ENCODE measurements around the gene IQSEC3. TPM values are rescaled to one million over a fixed set of nuclear protein-coding genes. Genes with fewer than 3 reads are reported as not detected.

Gene IQSEC3
- total and polyA plus RNA-seq, 2 donors from 2014 or later: 1.4 to 6.9 TPM

DNA sequence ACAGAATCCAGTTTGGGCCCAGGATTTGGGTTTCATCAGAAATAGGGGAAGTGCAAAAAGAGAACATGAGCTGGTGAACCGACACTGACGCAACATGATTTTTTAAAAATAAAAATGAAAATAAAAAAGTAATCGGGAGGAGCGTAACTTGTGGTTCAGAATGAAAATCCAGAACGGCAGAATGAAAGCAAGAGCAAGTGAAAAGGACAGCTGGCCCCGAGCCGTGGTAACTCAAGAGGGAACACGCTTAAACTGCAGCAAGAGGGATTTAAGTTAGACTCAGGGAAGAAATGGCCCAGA, 145.8 kb downstream of the IQSEC3 start:
- Histone ChIP-seq H3K27ac (ENCODE audit: low read depth in 2 of 2, low read length in 2 of 2) (peak overlapping the region; percentile 82 to 87), H3K4me3 (ENCODE audit: low read length in 3 of 3) (peak overlapping the region in 2 of 3 donors; percentile 25 to 41), H3K27me3 (ENCODE audit: control insufficient read depth, insufficient read depth, low read length) (no peaks in the 10 kb centered on the region), H3K36me3 (ENCODE audit: control insufficient read depth in 2 of 3, insufficient read depth in 3 of 3, low read length in 3 of 3) (no peaks in the 10 kb centered on the region), H3K9ac (ENCODE audit: low read length in 3 of 3) (peak overlapping the region in 1 of 3 donors; percentile 41), H3K9me3 (ENCODE audit: control insufficient read depth in 2 of 3, insufficient read depth in 1 of 3, low read length in 3 of 3) (no peaks in the 10 kb centered on the region), H3K4me1 (ENCODE audit: control insufficient read depth in 2 of 3, insufficient read depth in 2 of 3, low read depth in 1 of 3, low read length in 3 of 3) (peaks cover 0 to 57% (median 54%) of the 10 kb centered on the region in 3 donors)
- FAIRE-seq (no peak), DNase-seq (no peak)
- TF ChIP-seq CTCF (IDR thresholded peaks at IDR 0.05; ENCODE audit: borderline replicate concordance, extremely low read depth, insufficient read depth): no peak
- intact Hi-C loops (cut with DNase I): no loop called here

- Histone ChIP-seq H3K4me3 (ENCODE audit: low read length in 3 of 3) (peak overlapping the region; percentile 8 to 41 (median 25)), H3K27me3 (ENCODE audit: control insufficient read depth, insufficient read depth, low read length) (no peaks in the 10 kb centered on the region), H3K9me3 (ENCODE audit: control insufficient read depth in 2 of 3, insufficient read depth in 1 of 3, low read length in 3 of 3) (no peaks in the 10 kb centered on the region), H3K4me1 (ENCODE audit: control insufficient read depth in 2 of 3, insufficient read depth in 2 of 3, low read depth in 1 of 3, low read length in 3 of 3) (peaks cover 0 to 56% (median 54%) of the 10 kb centered on the region in 3 donors), H3K36me3 (ENCODE audit: control insufficient read depth in 2 of 3, insufficient read depth in 3 of 3, low read length in 3 of 3) (no peaks in the 10 kb centered on the region), H3K9ac (ENCODE audit: low read length in 3 of 3) (peak overlapping the region in 2 of 3 donors; percentile 41 to 42), H3K27ac (ENCODE audit: low read depth in 2 of 2, low read length in 2 of 2) (peak overlapping the region; percentile 82 to 87)
- DNase-seq: peak; percentile 82 to 94 (median 85)
- no peak for FAIRE-seq
- no peak for TF ChIP-seq CTCF (IDR thresholded peaks at IDR 0.05; ENCODE audit: borderline replicate concordance, extremely low read depth, insufficient read depth)
- intact Hi-C loops (cut with DNase I): no loop called here
Observed at GRCh38 chr12:212715-213526, 146.4 kb downstream of the IQSEC3 start.

DNA sequence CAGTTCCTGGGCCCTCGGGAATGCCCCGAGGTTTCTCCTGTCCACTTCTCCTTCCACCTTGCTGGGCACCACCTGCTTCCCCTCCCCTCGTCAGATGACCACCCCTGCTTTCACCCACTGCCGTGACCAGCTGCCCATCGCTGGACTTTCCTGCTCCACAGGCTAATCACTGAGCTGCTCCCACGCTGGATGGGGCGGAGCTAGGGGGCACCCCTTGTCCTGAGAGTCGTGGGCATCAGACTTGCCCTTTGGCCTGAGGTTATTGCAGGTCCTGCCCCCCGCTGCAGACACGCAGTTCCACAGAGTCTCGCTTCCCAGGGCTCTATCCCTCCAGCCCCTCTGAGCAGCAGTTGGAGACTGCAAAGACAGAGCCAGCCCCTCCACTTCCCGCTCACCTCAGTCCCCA, 147.0 kb downstream of the IQSEC3 start:
- no peak for DNase-seq
- peak overlapping the region in 1 of 3 donors; percentile 41 for H3K4me3 ChIP-seq (ENCODE audit: low read length in 3 of 3)
- FAIRE-seq: no peak

More for the DNA sequence above, 147.0 kb downstream of the IQSEC3 start:
- peak overlapping the region; percentile 82 to 87 for H3K27ac ChIP-seq (ENCODE audit: low read depth in 2 of 2, low read length in 2 of 2)
- TF ChIP-seq CTCF (IDR thresholded peaks at IDR 0.05; ENCODE audit: borderline replicate concordance, extremely low read depth, insufficient read depth): no peak
- no peak overlapping the region for H3K9ac ChIP-seq (ENCODE audit: low read length in 3 of 3)
- intact Hi-C loops (cut with DNase I): no loop called here
- no peaks in the 10 kb centered on the region for H3K9me3 ChIP-seq (ENCODE audit: control insufficient read depth in 2 of 3, insufficient read depth in 1 of 3, low read length in 3 of 3)
- no peaks in the 10 kb centered on the region for H3K27me3 ChIP-seq (ENCODE audit: control insufficient read depth, insufficient read depth, low read length)
- H3K36me3 ChIP-seq (ENCODE audit: control insufficient read depth in 2 of 3, insufficient read depth in 3 of 3, low read length in 3 of 3): no peaks in the 10 kb centered on the region
- H3K4me1 ChIP-seq (ENCODE audit: control insufficient read depth in 2 of 3, insufficient read depth in 2 of 3, low read depth in 1 of 3, low read length in 3 of 3): peaks cover 0 to 55% (median 54%) of the 10 kb centered on the region in 3 donors

All from kidney (tissue), 14 donors.